Osteocyte (in vitro differentiated cells): ENCODE results near the gene CHTF18. TPM values are rescaled to one million over a fixed set of nuclear protein-coding genes. Genes with fewer than 3 reads are reported as not detected.

ENCODE experiments used
- DNase-seq: peaks from one replicate; pipeline ENCODE4 v3.0.0; 2021; ENCODE audit warnings: mixed read lengths; ENCODE audit not compliant: unreplicated experiment; ENCODE audit errors: extremely low spot score
- H3K27ac Mint-ChIP-seq: one replicate; pipeline ENCODE4 v1.8.0; 2021; ENCODE audit warnings: mild to moderate bottlenecking, mixed read lengths; ENCODE audit not compliant: unreplicated experiment
- H3K27me3 Mint-ChIP-seq: one replicate; pipeline ENCODE4 v1.8.0; 2021; ENCODE audit warnings: mixed read lengths; ENCODE audit not compliant: unreplicated experiment
- H3K36me3 Mint-ChIP-seq: one replicate; pipeline ENCODE4 v1.8.0; 2021; ENCODE audit warnings: mixed read lengths; ENCODE audit not compliant: unreplicated experiment
- H3K4me1 Mint-ChIP-seq: one replicate; pipeline ENCODE4 v1.8.0; 2021; ENCODE audit warnings: mixed read lengths; ENCODE audit not compliant: unreplicated experiment
- H3K4me3 Mint-ChIP-seq: one replicate; pipeline ENCODE4 v1.8.0; 2021; ENCODE audit warnings: mild to moderate bottlenecking, moderate library complexity, mixed read lengths; ENCODE audit not compliant: unreplicated experiment
- H3K9me3 Mint-ChIP-seq: one replicate; pipeline ENCODE4 v1.8.0; 2021; ENCODE audit warnings: mixed read lengths; ENCODE audit not compliant: unreplicated experiment
- total RNA-seq: library from RNA; stranded (reverse); gene quantifications from 2 replicates; pipeline ENCODE4 v1.2.1, GENCODE V29; 2021
- TF ChIP-seq, protein P1 (sequence below): fragments of 200-600 bp; sonication (generic); IDR thresholded peaks from 2 replicates; pipeline ENCODE4 v1.5.0; 2021; ENCODE audit warnings: antibody characterized with exemption, mild to moderate bottlenecking, moderate library complexity

Gene CHTF18
- total RNA-seq, 1 donor from 2014 or later, result 25.4 TPM

DNA sequence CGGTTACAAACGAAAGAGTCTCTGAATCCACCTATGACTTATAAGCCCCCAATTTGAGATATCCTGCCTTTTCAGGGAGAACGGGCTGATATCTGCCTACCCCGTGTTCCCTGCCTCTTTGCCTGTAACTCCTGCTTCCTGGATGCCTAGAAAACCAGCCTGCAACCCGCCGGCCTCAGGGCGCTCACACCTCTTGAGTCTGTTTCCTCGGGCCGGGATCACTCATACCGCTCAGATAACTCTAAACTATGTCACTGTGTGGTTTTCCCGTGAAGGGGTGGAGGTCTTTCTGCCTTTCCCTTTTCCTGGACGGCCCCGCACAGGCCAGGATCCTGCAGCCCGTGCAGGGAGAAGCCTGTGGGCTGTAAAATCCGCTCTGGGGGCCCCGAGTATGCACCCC, 10.6 kb upstream of the CHTF18 start:
- Mint-ChIP-seq H3K9me3 (no peaks in the 10 kb centered on the region), H3K27ac (no peak overlapping the region), H3K4me3 (no peak overlapping the region), H3K36me3 (no peaks in the 10 kb centered on the region), H3K27me3 (no peaks in the 10 kb centered on the region), H3K4me1 (peaks cover 4% of the 10 kb centered on the region)
- TF ChIP-seq, protein P1, sequence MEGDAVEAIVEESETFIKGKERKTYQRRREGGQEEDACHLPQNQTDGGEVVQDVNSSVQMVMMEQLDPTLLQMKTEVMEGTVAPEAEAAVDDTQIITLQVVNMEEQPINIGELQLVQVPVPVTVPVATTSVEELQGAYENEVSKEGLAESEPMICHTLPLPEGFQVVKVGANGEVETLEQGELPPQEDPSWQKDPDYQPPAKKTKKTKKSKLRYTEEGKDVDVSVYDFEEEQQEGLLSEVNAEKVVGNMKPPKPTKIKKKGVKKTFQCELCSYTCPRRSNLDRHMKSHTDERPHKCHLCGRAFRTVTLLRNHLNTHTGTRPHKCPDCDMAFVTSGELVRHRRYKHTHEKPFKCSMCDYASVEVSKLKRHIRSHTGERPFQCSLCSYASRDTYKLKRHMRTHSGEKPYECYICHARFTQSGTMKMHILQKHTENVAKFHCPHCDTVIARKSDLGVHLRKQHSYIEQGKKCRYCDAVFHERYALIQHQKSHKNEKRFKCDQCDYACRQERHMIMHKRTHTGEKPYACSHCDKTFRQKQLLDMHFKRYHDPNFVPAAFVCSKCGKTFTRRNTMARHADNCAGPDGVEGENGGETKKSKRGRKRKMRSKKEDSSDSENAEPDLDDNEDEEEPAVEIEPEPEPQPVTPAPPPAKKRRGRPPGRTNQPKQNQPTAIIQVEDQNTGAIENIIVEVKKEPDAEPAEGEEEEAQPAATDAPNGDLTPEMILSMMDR, result no peak
- no peak for DNase-seq

DNA sequence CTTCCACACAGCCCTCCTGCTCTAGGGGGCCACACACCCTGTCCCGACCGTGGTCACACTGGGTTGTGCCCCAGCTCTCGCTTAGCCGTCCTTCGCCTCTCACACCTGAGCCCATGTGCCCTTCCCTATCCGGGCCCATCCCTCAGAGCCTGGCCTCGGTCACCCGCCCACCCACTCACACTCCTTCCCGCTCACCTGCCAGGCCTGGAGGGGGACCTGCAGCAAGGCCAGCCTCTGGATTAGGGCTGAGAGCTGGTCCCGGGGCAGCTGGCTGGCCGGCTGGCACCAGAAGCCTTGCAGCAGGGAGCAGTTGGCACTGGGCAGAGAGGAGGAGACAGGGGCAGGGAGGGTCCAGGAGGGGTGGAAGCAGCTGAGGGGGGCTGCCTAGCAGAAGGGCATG, 10.0 kb upstream of the CHTF18 start:
- Mint-ChIP-seq H3K9me3 (no peaks in the 10 kb centered on the region), H3K27me3 (no peaks in the 10 kb centered on the region), H3K36me3 (no peaks in the 10 kb centered on the region), H3K4me1 (peaks cover 4% of the 10 kb centered on the region), H3K4me3 (no peak overlapping the region), H3K27ac (no peak overlapping the region)
- no peak for DNase-seq
- TF ChIP-seq, protein P1, result no peak

DNA sequence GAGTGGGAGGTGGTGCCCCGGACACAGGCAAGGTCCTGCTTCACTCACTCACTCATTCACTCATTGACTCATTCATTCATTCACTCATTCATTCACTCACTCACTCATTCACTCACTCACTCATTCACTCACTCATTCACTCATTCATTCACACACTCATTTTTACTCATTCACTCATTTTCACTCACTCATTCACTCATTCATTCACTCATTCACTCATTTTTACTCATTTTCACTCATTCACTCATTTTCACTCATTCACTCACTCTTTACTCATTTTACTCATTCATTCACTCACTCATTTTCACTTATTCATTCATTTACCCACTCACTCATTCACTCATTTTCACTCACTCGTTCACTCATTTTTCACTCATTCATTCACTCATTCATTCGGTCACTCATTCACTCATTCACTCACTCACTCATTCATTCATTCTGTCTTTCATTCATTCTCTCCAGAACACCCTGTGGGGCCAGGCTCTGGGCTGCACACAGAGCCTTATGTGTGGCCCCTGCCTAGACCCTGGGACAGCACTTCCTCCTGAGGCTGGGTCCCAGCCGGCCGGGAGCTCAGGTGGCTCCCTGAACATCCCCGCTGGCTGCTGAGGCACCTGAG, 9.4 kb upstream of the CHTF18 start:
- Mint-ChIP-seq H3K4me1 (peaks cover 4% of the 10 kb centered on the region), H3K4me3 (no peak overlapping the region), H3K9me3 (no peaks in the 10 kb centered on the region), H3K36me3 (no peaks in the 10 kb centered on the region), H3K27me3 (no peaks in the 10 kb centered on the region), H3K27ac (no peak overlapping the region)
- DNase-seq, result no peak
- TF ChIP-seq, protein P1, result no peak

DNA sequence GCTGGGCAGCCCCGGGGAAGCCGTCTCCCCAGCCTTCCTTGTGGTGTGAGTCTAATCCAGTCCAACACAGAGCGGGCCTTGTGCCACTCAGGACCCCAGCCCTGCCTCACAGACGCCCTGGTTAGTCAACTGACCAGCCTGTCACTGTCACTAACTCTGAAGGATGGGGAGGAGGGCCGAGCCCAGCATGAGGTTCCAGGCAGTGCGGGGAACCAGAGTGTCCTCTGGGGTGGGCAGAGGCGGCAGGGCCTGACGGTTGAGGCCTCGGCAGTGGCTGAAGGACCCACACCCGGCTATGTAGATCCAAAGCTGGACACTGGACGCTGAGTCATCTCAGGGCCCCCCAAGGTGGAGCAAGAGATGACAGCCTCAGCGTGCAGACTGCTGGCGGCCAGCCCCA, 8.9 kb upstream of the CHTF18 start:
- Mint-ChIP-seq H3K9me3 (no peaks in the 10 kb centered on the region), H3K27me3 (no peaks in the 10 kb centered on the region), H3K4me1 (peaks cover 4% of the 10 kb centered on the region), H3K4me3 (no peak overlapping the region), H3K36me3 (no peaks in the 10 kb centered on the region), H3K27ac (no peak overlapping the region)
- TF ChIP-seq, protein P1, result no peak
- no peak for DNase-seq

DNA sequence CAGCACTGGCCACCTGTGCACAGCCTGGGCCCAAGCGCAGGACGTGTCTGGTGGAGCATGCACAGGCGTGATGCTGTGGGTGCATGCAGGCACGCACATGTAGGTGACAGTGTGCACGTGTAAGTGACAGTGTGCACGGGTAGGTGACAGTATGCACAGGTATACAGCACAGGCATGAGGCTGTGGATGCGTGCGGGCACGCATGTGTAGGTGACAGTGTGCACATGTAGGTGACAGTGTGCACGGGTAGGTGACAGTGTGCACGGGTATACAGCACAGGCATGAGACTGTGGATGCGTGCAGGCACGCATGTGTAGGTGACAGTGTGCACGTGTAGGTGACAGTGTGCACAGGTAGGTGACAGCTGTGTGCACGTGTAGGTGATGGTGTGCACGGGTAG, 8.1 kb upstream of the CHTF18 start:
- Mint-ChIP-seq H3K4me3 (no peak overlapping the region), H3K9me3 (no peaks in the 10 kb centered on the region), H3K36me3 (no peaks in the 10 kb centered on the region), H3K27me3 (no peaks in the 10 kb centered on the region), H3K4me1 (peaks cover 4% of the 10 kb centered on the region), H3K27ac (no peak overlapping the region)
- TF ChIP-seq, protein P1, result no peak
- no peak for DNase-seq
